ENCODE results near the gene TOR2A.

The TOR2A gene

DNA sequence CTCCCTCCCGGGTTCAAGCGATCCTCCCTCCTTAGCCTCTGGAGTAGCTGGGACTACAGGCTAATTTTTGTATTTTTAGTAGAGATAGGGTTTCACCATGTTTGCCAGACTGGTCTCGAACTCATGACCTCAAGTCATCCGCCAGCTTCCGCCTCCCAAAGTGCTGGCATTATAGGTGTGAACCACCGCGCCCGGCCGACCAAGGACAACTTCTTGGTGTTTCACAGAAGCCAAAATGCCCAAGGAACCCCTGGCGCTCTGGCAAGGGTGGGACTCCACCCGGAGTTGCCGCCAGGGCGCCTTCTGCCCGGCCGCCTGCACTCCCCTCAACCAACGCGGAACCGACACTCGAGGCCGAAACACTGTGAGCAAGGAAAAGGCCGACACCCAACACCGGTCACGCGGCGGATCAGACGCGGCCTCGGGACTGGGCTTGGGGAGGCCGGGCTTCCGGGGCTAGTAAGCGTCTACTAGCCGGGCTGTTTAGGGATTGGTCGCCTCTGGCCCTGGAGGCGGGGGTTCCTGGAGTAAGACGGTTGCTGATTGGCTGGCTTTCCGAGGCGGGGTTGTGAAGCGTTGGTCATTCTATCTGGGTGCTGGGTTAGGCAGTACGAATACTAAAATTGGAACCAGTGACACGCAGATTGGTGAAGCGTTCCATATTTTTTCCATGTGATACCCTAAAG, 36.0 kb downstream of the TOR2A start:
- DNase-seq (ENCODE audit: low read depth, low spot score), result peak; percentile 93

DNA sequence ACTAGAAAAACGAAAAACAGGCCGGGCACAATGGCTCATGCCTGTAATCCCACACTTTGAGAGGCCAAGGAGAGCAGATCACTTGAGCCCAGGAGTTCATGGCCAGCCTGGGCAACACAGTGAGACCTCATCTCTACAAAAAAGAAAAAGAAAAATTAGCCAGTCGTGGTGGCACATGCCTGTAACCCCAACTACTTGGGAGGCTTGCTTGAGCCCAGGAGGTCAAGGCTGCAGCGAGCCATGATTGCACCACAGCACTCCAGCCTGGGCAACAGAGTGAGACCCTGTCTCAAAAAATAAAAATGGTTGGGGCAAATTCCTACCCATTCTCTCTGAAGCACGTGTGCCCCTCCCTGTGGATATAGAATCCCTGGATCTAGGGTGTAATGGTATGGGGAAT, 36.7 kb downstream of the TOR2A start:
- no peak for DNase-seq (ENCODE audit: low read depth, low spot score)

DNA sequence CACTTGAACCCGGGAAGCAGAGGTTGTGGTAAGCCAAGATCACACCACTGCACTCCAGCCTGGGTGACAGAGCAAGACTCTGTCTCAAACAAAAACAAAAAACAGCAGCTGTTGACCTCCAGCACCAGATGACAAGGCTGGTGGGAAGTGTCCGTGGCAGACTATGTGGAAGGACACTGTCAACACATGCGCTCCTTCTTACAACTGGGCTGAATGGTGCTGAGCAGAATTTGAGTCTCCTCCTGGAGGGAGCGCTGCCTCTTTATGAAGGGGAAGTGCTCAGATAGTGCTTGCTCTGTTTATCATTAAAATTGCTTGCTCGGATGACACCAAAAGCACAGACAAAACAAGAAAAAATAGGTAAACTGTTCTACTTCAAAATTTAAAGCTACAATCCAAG, 37.5 kb downstream of the TOR2A start:
- DNase-seq (ENCODE audit: low read depth, low spot score), result no peak

DNA sequence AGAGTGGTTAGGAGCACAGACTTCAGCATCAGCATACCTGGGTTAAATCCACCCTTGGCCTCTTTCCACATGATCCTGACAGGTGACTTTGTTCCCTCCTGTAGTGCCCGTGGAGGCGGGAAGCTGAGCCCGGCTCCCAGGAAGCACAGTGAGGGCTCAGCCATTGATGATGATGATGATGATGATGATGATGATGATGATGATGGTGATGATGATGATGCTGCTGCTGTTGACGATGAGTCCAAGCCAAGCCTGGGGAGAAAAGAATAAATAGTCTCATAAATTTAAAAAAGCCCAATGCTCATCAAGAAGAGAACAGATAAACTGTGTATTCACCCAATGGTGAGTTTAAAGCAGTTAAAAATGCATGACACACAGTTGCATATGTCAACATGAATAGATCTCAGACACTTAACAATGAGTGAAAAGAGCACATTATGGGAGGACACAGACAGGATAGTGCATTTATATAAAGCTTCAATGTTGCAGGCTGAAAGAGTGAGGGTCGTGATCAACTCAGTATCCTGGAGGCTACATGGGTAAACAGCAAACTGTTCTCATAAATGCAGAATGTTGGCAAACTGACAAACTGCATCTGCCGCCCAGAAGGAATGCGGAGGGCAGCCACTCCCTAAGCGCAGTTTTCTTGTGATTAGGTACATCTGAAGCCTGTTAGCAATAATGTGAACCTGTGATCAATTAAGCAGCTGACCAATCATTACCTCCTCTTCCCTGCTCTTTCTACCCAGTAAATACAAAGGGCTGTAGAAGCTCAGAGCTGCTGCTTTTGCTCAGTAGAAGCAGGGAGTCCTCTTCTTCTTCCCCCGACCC, 40.0 kb downstream of the TOR2A start:
- DNase-seq (ENCODE audit: low read depth, low spot score), result no peak

DNA sequence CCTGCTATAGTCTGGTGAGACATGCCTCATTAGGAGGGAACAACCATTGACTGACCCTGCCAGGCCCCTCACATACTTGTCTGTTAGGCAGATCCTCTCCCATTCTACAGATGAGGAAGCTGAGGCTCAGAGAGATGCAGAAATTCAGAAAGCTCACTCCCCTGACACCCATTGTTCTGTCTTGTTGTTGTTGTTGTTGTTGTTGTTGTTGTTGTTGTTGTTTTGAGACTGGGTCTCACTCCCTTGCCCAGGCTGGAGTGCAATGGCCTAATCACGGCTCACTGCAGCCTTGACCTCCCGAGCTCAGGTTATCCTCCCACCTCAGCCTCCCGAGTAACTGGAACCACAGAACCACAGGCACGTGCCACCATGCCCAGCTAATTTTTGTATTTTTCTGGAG, 41.4 kb downstream of the TOR2A start:
- no peak for DNase-seq (ENCODE audit: low read depth, low spot score)

DNA sequence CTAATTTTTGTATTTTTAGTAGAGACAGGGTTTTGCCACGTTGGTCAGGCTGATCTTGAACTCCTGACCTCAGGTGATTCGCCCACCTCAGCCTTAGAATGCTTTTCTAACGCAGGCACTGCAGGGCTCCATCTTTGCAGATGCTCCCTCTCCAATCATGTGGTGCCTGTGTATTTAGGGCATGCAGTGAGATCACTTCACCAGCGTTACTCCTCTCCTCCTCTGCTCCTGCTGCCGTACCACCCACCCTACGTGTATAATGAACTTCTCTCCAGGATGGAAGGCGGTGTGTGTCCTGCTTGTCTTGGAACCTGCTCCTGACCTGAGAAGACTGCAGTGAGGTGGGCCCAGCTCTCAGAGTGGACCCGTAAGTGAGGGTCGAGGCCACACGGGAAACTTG, 42.0 kb downstream of the TOR2A start:
- DNase-seq (ENCODE audit: low read depth, low spot score), result no peak

DNA sequence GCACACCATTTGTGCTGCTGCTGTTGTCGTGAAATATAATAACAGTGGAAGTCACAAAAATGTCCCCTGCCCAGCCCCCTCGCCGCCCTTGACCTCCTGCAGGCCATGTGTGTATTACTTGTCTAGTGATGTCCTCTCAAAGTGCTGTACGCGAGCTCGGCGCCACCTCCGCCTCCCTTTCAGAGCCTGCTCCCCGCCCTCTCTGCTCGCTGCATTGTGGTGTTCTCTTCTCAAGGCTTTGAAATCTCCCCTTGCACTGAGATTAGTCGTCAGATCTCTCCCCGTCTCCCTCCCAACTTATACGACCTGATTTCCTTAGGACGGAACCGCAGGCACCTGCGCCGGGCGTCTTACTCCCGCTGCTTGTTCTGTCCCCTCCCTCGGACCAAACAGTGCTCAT, 43.0 kb downstream of the TOR2A start:
- no peak for DNase-seq (ENCODE audit: low read depth, low spot score)

DNA sequence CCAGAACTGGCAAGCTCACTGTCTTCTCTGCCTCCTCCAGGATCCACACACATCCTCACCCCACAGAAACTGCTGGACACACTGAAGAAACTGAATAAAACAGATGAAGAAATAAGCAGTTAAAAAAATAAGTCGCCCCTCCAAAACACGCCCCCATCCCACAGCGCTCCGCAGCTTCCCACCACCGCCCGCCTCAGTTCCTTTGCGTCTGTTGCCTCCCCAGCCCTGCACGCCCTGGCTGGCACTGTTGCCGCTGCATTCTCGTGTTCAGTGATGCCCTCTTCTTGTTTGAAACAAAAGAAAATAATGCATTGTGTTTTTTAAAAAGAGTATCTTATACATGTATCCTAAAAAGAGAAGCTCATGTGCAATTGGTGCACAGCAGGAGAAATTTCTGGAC, 44.4 kb downstream of the TOR2A start:
- DNase-seq (ENCODE audit: low read depth, low spot score), result no peak

DNA sequence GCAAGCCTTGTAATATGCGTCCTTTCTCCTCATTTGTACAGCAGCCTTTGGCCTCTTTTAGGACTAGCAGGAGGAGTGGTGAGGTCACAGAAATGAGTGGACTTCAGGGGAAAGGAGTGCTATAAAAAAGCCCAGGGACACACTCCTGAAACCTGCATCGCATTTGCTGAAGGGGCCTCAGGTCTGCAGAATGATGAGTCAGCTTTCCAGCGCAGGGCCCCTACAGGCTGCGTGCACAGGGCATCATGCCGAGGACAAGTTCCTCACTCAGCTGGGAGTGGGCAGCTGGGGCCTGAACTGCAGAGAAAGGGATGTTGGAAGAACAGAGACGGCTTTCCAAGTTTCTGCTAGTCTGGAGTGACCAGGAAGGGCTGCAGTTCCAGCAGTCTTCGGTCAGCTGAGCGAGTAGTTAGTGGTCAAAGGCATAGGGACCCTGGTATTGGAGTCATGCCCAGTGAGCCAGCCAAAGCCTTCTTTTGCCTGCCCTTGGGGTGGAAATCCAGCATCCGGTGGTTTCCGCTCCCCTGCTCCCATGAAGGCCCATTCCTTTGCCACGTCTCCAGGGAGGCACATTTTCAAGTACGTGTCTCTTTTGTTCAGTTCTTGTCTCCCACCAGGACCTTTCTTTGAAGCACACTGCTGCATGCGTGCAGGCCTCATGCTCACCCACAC, 45.6 kb downstream of the TOR2A start:
- DNase-seq (ENCODE audit: low read depth, low spot score), result no peak

DNA sequence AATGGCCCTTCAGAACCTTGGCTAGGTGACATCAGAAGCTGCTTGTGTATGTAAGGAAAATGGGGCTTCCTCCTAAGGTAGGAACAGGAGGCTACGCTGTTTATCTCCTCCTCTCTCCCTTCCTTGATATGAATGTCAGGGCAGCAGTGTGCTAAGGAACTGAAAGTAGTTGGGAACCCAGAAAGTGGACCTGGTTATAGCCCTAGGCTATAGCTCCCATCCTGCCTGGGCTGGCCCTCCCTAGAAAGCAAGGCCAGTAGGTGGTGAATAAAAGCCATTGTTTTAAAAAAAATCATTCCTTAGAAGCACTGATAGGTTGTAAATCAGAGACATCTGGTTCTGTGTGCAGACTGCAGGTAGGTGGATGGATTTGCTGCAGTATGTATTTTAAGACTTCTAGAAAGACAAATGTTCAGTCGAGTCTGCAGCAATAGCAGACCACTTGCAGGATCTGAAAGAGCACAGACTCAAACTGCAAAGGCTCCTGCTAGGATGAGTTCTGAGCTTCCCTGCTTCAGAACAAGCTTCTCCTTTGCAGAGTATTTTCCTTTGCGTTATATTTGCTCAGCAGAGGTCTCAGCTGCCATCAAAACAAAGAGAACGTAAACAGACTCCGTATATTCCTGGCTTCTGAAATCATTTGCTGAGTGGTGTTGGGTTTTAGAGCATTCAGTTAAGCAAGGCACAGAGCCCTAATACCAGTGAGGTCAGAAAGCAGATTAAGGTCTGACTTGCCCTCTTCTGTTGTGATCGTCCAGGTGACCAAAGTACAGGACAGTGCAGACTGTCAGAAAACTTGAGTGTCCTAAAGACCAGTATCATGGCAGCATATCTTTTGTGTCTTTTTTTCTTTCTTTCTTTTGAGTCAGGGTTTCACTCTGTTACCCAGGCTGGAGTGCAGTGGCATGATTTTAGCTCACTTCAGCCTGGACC, 48.4 kb downstream of the TOR2A start:
- DNase-seq (ENCODE audit: low read depth, low spot score), result no peak

DNA sequence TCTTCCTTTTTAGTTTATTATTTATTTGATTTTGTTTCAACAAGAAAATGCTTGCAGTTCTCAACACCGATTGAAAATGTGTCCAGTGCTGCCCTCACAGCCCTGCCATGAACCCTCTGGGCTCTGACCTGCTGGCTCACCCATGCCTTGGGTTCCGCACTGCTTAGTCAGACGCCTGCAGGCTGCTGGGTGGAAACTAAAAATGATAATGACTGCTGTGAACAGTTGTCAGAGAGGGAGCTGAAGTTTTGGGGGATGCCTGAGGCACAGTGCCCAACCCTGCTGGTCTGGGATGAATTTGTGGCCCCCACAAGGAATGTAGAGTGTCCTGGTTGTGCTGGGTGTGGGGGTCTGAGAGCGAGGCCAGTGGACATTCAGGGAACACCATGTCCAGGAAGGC, 50.5 kb downstream of the TOR2A start:
- DNase-seq (ENCODE audit: low read depth, low spot score), result no peak

DNA sequence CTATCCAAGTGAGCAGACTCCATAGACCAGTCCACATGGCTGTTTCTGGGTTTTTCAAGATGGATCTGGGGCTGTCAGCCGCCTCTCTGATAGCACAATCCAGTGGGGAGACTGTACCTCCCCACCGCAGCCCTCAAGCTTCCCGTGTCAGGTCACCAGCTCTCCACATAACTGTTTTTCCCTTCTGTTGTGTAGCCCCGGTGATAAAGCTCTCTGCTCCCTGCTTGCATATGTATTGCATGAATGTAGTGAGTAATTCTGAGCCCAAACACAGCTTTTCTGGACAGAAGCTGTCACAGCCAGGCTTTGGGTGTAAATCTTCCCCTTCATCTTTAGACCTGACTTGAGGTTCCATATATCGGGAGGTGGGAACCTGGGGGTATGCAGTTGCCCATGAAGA, 51.4 kb downstream of the TOR2A start:
- no peak for DNase-seq (ENCODE audit: low read depth, low spot score)

DNA sequence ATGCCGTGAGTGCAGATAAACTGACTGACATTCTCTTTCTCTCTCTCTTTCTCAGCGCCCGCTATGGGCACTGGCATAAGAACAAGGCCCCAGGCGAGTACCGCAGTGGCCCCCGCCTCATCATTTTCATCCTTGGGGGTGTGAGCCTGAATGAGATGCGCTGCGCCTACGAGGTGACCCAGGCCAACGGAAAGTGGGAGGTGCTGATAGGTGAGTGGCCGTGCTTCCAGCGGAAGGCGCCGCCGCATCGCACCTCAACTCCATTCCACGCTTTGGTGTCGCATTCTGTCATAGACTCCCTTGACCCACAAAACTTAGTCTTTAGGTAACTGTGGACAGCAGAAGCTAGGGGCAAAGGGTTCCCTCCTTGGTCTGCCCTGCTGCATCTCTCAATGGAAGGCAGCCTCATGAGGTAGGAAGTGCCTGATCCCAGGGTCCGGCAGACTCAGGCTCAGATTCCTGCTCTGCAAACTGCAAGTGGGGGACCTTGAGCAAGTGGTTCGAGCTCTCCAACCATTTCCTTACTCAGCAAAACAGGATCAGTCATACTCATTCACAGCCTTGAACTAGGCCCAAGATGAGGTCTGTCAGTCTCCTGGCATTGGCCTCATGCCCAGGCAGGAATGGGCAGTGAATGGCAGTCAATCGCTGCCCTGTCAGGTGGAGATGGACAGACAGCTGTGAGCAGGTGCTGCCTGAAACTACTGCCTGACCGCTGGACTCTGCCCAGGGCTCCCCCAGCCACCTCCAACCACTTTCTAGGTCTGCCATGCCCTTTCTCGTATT, 52.5 kb downstream of the TOR2A start:
- no peak for DNase-seq (ENCODE audit: low read depth, low spot score)

Measured in smooth muscle cell of the brain vasculature (primary cell).